GM23338 (cell line): ENCODE data around the gene ZBTB5. TPM values are rescaled to one million over a fixed set of nuclear protein-coding genes. Genes with fewer than 3 reads are reported as not detected.

Source experiments
- ATAC-seq: fragments of 200-7000 bp; cut with Tn5 transposase; 3 replicates; pipeline ENCODE4 v1.9.1; 2020
- DNase-seq: peaks from one replicate; pipeline ENCODE4 v3.0.0-alpha.2; 2015; ENCODE audit warnings: low spot score
- H2AFZ ChIP-seq: fragments of 200-600 bp; sonication (generic); 2 replicates; pipeline ENCODE4 v1.8.0; 2016; ENCODE audit warnings: antibody characterized with exemption, mild to moderate bottlenecking, moderate library complexity
- H3F3A ChIP-seq: fragments of 200-600 bp; sonication (generic); replicated peaks from 2 replicates; pipeline ENCODE4 v1.8.0; 2017; ENCODE audit warnings: antibody characterized with exemption, mixed run types, low read depth
- H3K27ac ChIP-seq: fragments of 200-600 bp; sonication (generic); 2 replicates; pipeline ENCODE4 v1.6.1; 2016; ENCODE audit warnings: low read depth
- H3K27me3 ChIP-seq: fragments of 200-600 bp; sonication (generic); 2 replicates; pipeline ENCODE4 v1.8.0; 2016; ENCODE audit warnings: mild to moderate bottlenecking, mixed run types, moderate library complexity; ENCODE audit not compliant: insufficient read depth
- H3K36me3 ChIP-seq: fragments of 200-600 bp; sonication (generic); 2 replicates; pipeline ENCODE4 v1.8.0; 2016; ENCODE audit warnings: mild to moderate bottlenecking; ENCODE audit not compliant: insufficient read depth
- H3K4me1 ChIP-seq: fragments of 200-600 bp; sonication (generic); 2 replicates; pipeline ENCODE4 v1.8.0; 2016; ENCODE audit warnings: mild to moderate bottlenecking, moderate library complexity; ENCODE audit not compliant: insufficient read depth
- H3K4me2 ChIP-seq: fragments of 200-600 bp; sonication (generic); 2 replicates; pipeline ENCODE4 v1.7.1; 2017; ENCODE audit warnings: mixed run types
- H3K4me3 ChIP-seq: fragments of 200-600 bp; sonication (generic); 2 replicates; pipeline ENCODE4 v1.6.1; 2016; ENCODE audit warnings: mixed run types
- H3K79me2 ChIP-seq: fragments of 200-600 bp; sonication (generic); replicated peaks from 2 replicates; pipeline ENCODE4 v1.8.0; 2017; ENCODE audit warnings: mild to moderate bottlenecking; ENCODE audit not compliant: insufficient read depth
- H3K9me2 ChIP-seq: fragments of 200-600 bp; sonication (generic); 2 replicates; pipeline ENCODE4 v1.8.0; 2017; ENCODE audit not compliant: insufficient read depth
- H4K20me1 ChIP-seq: fragments of 200-600 bp; sonication (generic); replicated peaks from 2 replicates; pipeline ENCODE4 v1.8.0; 2017; ENCODE audit warnings: mild to moderate bottlenecking; ENCODE audit not compliant: insufficient read depth
- H3K27ac Mint-ChIP-seq: 2 replicates; pipeline ENCODE4 v1.8.0; 2020; ENCODE audit warnings: inconsistent platforms, mild to moderate bottlenecking, moderate library complexity, mixed read lengths
- H3K27me3 Mint-ChIP-seq: 3 replicates; pipeline ENCODE4 v1.8.0; 2022; ENCODE audit warnings: low read depth, mild to moderate bottlenecking, moderate library complexity, mixed read lengths, inconsistent platforms; ENCODE audit not compliant: insufficient read depth, poor library complexity
- H3K36me3 Mint-ChIP-seq: 3 replicates; pipeline ENCODE4 v1.8.0; 2021; ENCODE audit warnings: low read depth, mild to moderate bottlenecking, inconsistent platforms, moderate library complexity, mixed read lengths
- H3K4me1 Mint-ChIP-seq: 3 replicates; pipeline ENCODE4 v1.8.0; 2020; ENCODE audit warnings: mild to moderate bottlenecking, inconsistent platforms, mixed read lengths
- H3K4me3 Mint-ChIP-seq: 3 replicates; pipeline ENCODE4 v1.8.0; 2021; ENCODE audit warnings: moderate library complexity, mild to moderate bottlenecking, inconsistent platforms, mixed read lengths
- H3K9me3 Mint-ChIP-seq: 3 replicates; pipeline ENCODE4 v1.8.0; 2020; ENCODE audit warnings: moderate library complexity, mild to moderate bottlenecking, inconsistent platforms, mixed read lengths
- CREB1 ChIP-seq: fragments of 250-450 bp; sonication (Bioruptor Pico); IDR thresholded peaks from 2 replicates; pipeline ENCODE4 v1.5.0; 2020; ENCODE audit warnings: low read depth, mild to moderate bottlenecking, moderate library complexity
- CTCF ChIP-seq, 2 experiments: fragments of 200-600 bp in 1 of 2; sonication (generic) in 1 of 2; conservative IDR thresholded peaks; 2 replicates each; pipeline versions ENCODE4 v1.5.1 to v1.6.1; 2016 to 2017; ENCODE audit warnings: antibody characterized with exemption in 2 of 2, low read depth in 2 of 2, mild to moderate bottlenecking in 2 of 2, moderate library complexity in 1 of 2
- ETS1 ChIP-seq: IDR thresholded peaks from 2 replicates; pipeline ENCODE4 v1.6.1; 2016; ENCODE audit warnings: antibody characterized with exemption
- EZH2phosphoT487 ChIP-seq: fragments of 200-600 bp; sonication (generic); IDR thresholded peaks from one replicate; pipeline ENCODE4 v1.8.1; 2018; ENCODE audit warnings: antibody characterized with exemption; ENCODE audit not compliant: unreplicated experiment
- STAT1 ChIP-seq: IDR thresholded peaks from one replicate; pipeline ENCODE4 v1.6.1; 2016; ENCODE audit warnings: antibody characterized with exemption; ENCODE audit not compliant: unreplicated experiment
- ZNF331 ChIP-seq: fragments of 250-450 bp; sonication (Bioruptor Pico); IDR thresholded peaks from 2 replicates; pipeline ENCODE4 v1.5.0; 2020; ENCODE audit warnings: low read depth, mild to moderate bottlenecking, moderate library complexity
- polyA plus RNA-seq: library from polyadenylated mRNA; unstranded; fragments of >200 nt; fragmentation: Nextera tagmentation; extraction: Ambion mirVana; gene quantifications from 2 replicates; pipeline ENCODE4 v1.2.1, GENCODE V29; 2016
- total RNA-seq: library from RNA; depleted of rRNA; stranded (reverse); fragments of >200 nt; shearing (Covaris generic); gene quantifications from 2 replicates; pipeline ENCODE4 v1.2.3, GENCODE V29; 2014

Gene ZBTB5
- total and polyA plus RNA-seq, 2 experiments from 2014 or later: 2.8 to 19.5 TPM

GRCh38 chr9:37430841-37431597, 34.2 kb downstream of the ZBTB5 start:
- Mint-ChIP-seq H3K27me3 (peaks cover 2% of the 10 kb centered on the region), H3K36me3 (peaks cover 87% of the 10 kb centered on the region), H3K27ac (peak overlapping the region; percentile 40; the same call in 1 of the 2 replicates), H3K9me3 (no peaks in the 10 kb centered on the region), H3K4me3 (no peak overlapping the region), H3K4me1 (peaks cover 28% of the 10 kb centered on the region)
- Histone ChIP-seq H3K4me1 (peaks cover 19% of the 10 kb centered on the region; the same call in 1 of the 2 replicates), H3K4me2 (no peak overlapping the region), H3K9me2 (no peaks in the 10 kb centered on the region), H3K79me2 (no peaks in the 10 kb centered on the region; the same call in 1 of the 2 replicates), H3F3A (0 out of 2 replicates have a peak, but pooled peaks cover 8% of the 10 kb centered on the region), H3K36me3 (peaks cover 7% of the 10 kb centered on the region; the same call in 1 of the 2 replicates), H3K4me3 (no peak overlapping the region), H2AFZ (no peak overlapping the region), H4K20me1 (no peaks in the 10 kb centered on the region; the same call in none of the 2 replicates), H3K27ac (peak overlapping the region; percentile 78), H3K27me3 (no peaks in the 10 kb centered on the region)
- ATAC-seq (peak; percentile 78), DNase-seq (peak; percentile 61)
- TF ChIP-seq ZNF331: no peak
- peak in 1 of 2 experiments; percentile 43; a peak in 2 of 4 replicates for TF ChIP-seq CTCF (conservative IDR thresholded peaks at IDR 0.05; ENCODE audit: low read depth in 2 of 2)

GRCh38 chr9:37429441-37430285, 35.6 kb downstream of the ZBTB5 start:
- Mint-ChIP-seq H3K36me3 (peaks cover 77% of the 10 kb centered on the region), H3K9me3 (no peaks in the 10 kb centered on the region), H3K27me3 (peaks cover 6% of the 10 kb centered on the region), H3K4me1 (peaks cover 29% of the 10 kb centered on the region), H3K4me3 (no peak overlapping the region), H3K27ac (no peak overlapping the region)
- H2AFZ ChIP-seq: no peak overlapping the region
- H3K27me3 ChIP-seq: no peaks in the 10 kb centered on the region
- no peaks in the 10 kb centered on the region for H3K9me2 ChIP-seq
- H3K4me2 ChIP-seq: no peak overlapping the region
- no peaks in the 10 kb centered on the region; the same call in none of the 2 replicates for H3K79me2 ChIP-seq
- ATAC-seq (no peak; the same call in 1 of the 3 replicates), DNase-seq (no peak)
- peaks cover 13% of the 10 kb centered on the region; the same call in 1 of the 2 replicates for H3K4me1 ChIP-seq
- no peak for TF ChIP-seq EZH2phosphoT487
- no peak for TF ChIP-seq ETS1
- TF ChIP-seq STAT1: no peak
- no peak for TF ChIP-seq ZNF331
- TF ChIP-seq CREB1 (CRISPR knock-in tag): no peak
- H3F3A ChIP-seq: 0 out of 2 replicates have a peak, but pooled peaks cover 8% of the 10 kb centered on the region
- no peak overlapping the region for H3K27ac ChIP-seq
- peaks cover 4% of the 10 kb centered on the region for H4K20me1 ChIP-seq
- H3K36me3 ChIP-seq: peaks cover 7% of the 10 kb centered on the region; the same call in 1 of the 2 replicates
- H3K4me3 ChIP-seq: no peak overlapping the region
